HG03045 (cell line): ENCODE results near the gene PPIF.

Experiments used
- ATAC-seq: cut with Tn5 transposase; IDR thresholded peaks from one replicate; pipeline ENCODE4 v1.9.1; 2021; ENCODE audit warnings: mild to moderate bottlenecking, moderate library complexity; ENCODE audit not compliant: unreplicated experiment

Gene PPIF

DNA sequence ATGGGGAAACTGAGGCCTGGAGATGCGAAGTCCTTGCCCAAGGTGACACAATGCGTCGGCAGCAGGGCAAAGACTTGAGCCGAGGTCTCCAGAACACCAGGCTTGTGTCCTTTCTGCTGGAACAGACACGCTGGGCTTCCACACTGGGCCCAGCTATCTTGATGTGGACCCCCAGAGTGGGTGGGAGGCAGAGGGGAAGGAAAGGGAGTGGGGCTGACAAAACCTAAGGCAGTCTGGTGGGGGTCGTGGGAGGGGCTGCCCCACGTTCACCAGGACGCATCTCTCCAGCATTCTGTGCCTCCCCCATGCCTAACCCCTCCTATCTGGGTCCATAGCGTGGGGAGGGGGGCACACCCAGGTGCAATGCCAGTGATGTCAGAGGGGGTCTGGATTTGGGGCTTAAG, 38.1 kb downstream of the PPIF start:
- no peak for ATAC-seq

- no peak for ATAC-seq
Measured at GRCh38 chr10:79385804-79386531, 38.7 kb downstream of the PPIF start.

GRCh38 chr10:79386637-79387465, 39.6 kb downstream of the PPIF start:
- no peak for ATAC-seq

DNA sequence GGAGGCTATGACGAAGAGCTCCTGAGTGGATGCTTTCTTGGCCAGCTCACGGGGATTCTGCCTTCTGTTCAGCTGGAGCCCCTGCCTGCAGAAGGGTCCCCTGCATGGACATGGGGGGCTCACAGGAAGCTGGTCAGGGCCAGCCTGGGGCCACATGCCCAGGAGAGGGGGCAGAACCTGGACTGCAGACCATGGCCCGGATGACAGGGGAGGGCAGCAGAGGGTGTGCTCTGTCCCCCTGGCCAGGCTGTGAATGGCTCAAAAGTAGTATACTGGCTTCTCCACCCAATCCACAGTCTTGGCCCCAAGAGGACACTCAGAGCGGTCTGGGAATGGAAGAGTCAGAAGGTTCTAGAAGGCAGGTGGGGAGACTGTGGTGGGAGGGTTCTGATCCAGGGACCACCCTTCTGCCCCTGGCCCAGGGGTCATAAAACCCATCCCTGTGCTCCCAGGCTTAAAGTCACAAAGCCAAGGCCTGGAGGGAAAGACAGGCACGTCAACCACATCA, 40.3 kb downstream of the PPIF start:
- ATAC-seq = no peak

GRCh38 chr10:79387974-79388850, 40.9 kb downstream of the PPIF start:
- no peak for ATAC-seq

DNA sequence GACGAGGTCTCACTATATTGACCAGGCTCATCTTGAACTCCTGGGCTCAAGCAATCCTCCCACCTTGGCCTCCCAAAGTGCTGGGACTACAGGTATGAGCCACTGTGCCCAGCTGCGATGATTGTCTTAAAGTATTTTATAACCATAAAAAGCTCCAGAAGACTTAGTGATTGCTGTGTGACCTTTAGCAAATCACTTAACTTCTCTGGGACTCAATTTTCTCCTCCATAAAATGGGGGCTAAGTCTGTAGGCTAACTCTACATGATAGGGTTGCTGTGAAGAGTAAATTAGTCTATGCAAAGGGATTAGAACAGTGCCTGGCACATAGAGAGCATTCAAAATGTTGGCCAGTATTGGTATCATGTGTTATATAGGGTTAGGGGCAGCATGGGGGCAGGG, 42.8 kb downstream of the PPIF start:
- no peak for ATAC-seq

GRCh38 chr10:79390551-79391229, 43.4 kb downstream of the PPIF start:
- no peak for ATAC-seq

DNA sequence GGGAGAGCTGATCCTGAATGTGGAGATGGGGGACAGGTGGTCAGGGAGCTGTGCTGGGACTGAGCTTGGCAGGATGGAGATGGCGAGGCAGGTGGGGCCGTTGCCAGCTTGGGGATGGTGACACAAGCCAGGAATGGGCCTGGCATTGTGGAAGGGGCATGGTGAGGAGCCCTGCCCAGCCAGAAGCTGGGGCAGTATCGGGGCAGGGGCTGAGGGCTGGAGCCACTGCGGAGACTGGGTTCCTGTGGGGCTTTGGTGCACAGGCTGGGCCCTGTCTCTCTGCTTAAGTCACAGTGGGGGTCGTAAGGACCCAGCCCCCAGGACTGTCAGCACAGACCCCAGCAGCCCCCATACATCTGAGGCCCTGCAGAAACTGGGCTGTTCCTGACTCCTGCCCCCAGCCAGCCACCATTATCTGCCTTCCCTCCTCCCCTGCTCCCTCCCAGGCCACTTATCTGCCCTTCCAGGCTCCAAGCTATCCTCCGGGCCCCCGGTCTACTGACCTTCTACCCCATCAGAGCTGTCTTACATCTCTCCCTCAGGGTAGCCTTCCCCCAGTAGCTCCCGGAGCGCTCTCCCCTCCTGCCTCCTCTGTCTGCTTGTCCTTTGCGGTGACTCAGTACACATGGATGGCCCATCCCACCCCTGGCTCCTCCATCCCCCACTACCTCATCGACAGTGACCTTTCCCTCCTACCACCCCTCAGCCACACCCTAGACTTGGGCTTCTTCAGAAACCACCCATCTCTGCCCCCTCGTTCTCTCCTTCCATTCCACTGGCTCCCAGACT, 44.2 kb downstream of the PPIF start:
- ATAC-seq = no peak

GRCh38 chr10:79392020-79392398, 44.7 kb downstream of the PPIF start:
- ATAC-seq = no peak

- ATAC-seq = no peak
Measured at GRCh38 chr10:79392506-79393176, 45.4 kb downstream of the PPIF start.

GRCh38 chr10:79393221-79393923, 46.1 kb downstream of the PPIF start:
- ATAC-seq = no peak

GRCh38 chr10:79393924-79394610, 46.8 kb downstream of the PPIF start:
- ATAC-seq = no peak

DNA sequence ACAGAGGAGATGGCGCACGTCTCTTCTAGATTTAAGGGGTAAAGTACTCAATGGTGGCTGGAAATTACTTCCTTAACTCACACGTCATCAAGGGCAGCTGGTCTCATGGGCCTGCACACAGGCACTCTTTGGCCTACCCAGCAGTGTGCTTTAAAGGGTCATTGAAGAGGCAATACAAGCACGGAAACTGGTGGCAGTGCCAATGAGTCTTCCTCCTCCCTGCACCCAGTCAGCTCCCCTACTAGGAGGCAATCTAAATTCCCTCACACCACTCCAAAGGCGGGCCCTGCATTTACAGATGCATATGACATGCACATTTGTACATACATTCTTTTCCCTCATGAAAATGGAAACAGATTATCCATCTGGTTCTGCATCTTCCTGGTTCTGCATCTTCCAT, 47.4 kb downstream of the PPIF start:
- ATAC-seq = no peak

DNA sequence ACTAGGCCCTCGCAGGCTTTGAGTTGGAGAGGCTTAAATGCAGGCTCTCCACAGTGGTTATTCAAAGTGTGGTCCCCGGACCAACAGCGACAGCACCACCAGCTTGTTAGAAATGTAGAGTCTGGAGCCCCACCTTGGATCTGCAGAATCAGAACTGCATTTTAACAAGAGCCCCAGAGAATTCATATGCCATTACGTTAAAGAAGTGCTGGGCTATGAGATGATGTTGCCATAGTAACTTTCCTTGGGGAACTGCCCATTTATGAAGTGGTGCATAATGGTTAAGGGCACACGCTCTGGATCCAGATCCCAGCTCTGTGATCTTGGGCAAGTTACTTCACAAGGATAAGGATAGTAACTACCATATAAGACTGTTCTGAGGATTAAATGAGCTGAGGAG, 49.3 kb downstream of the PPIF start:
- no peak for ATAC-seq

- ATAC-seq = no peak
Measured at GRCh38 chr10:79397051-79397450, 49.8 kb downstream of the PPIF start.

DNA sequence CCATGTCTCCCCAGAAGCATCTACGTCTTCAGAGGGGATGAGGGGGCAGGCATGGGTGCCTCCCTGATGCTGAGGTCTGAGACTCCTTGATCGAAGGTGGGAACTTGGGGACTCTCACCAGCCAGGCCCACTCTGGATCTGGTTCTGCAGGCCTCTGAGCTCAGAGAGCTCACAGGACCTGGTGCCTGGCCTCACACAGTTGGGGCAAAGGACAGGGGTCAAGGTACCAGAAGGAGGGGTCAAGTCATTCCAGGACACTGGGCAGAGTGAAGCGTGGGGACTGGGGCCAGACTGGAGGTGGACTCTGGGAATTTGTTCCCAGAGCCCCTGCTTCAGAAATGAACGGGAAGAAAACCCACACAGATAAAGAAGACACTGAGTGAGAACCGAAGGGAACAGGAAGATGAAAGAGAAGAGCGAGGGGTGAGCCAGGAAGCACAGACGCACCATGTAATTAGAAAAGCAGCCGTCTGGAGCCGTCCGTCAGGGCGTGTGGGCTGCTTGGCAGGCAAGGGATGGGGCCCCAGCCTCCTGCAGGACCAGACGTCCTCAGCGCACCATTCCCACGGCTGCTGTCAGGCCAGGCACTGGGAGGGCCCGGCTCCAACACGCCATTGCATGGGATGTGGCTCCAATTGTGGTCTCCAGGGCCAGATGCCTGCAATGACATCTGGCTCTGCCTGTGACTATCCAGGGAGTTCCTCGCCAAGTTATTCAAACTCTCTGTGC, 50.5 kb downstream of the PPIF start:
- ATAC-seq = no peak

GRCh38 chr10:79398642-79399041, 51.4 kb downstream of the PPIF start:
- no peak for ATAC-seq
